ENCODE measurements around the gene CRTC1.

The CRTC1 gene

GRCh38 chr19:18701250-18701608, 17.7 kb downstream of the CRTC1 start:
- no peaks in the 10 kb centered on the region for H3K36me3 ChIP-seq (ENCODE audit: control insufficient read depth, insufficient read depth, low read length)
- no peak overlapping the region for H3K4me3 ChIP-seq (ENCODE audit: low read length)
- no peak overlapping the region for H3K27ac ChIP-seq (ENCODE audit: low read length)

GRCh38 chr19:18704054-18704453, 20.6 kb downstream of the CRTC1 start:
- Histone ChIP-seq H3K27me3 (ENCODE audit: control insufficient read depth, insufficient read depth, low read length) (no peaks in the 10 kb centered on the region), H3K36me3 (ENCODE audit: control insufficient read depth, insufficient read depth, low read length) (no peaks in the 10 kb centered on the region), H3K4me1 (ENCODE audit: control insufficient read depth, insufficient read depth, low read length) (peaks cover 2% of the 10 kb centered on the region; the same call in 1 of the 2 replicates), H3K4me3 (ENCODE audit: low read length) (no peak overlapping the region), H3K27ac (ENCODE audit: low read length) (no peak overlapping the region), H3K9me3 (ENCODE audit: control insufficient read depth, insufficient read depth, low read length) (no peaks in the 10 kb centered on the region)
- no CpG with 5 or more reads among the region's 4 CpGs for WGBS (ENCODE audit: insufficient coverage, insufficient read length)
- no peak for DNase-seq (ENCODE audit: low read depth, low spot score)

More at GRCh38 chr19:18701250-18701608, 17.7 kb downstream of the CRTC1 start:
- no peaks in the 10 kb centered on the region for H3K9me3 ChIP-seq (ENCODE audit: control insufficient read depth, insufficient read depth, low read length)
- WGBS (ENCODE audit: insufficient coverage, insufficient read length) = no CpG with 5 or more reads among the region's 7 CpGs
- H3K4me1 ChIP-seq (ENCODE audit: control insufficient read depth, insufficient read depth, low read length) = peaks cover 4% of the 10 kb centered on the region; the same call in 1 of the 2 replicates
- H3K27me3 ChIP-seq (ENCODE audit: control insufficient read depth, insufficient read depth, low read length) = no peaks in the 10 kb centered on the region
- DNase-seq (ENCODE audit: low read depth, low spot score) = no peak

- no CpG with 5 or more reads among the region's 7 CpGs for WGBS (ENCODE audit: insufficient coverage, insufficient read length)
- peaks cover 2% of the 10 kb centered on the region; the same call in 1 of the 2 replicates for H3K4me1 ChIP-seq (ENCODE audit: control insufficient read depth, insufficient read depth, low read length)
- no peaks in the 10 kb centered on the region for H3K27me3 ChIP-seq (ENCODE audit: control insufficient read depth, insufficient read depth, low read length)
- no peak for DNase-seq (ENCODE audit: low read depth, low spot score)
- H3K4me3 ChIP-seq (ENCODE audit: low read length) = no peak overlapping the region
- H3K9me3 ChIP-seq (ENCODE audit: control insufficient read depth, insufficient read depth, low read length) = no peaks in the 10 kb centered on the region
- H3K36me3 ChIP-seq (ENCODE audit: control insufficient read depth, insufficient read depth, low read length) = no peaks in the 10 kb centered on the region
- H3K27ac ChIP-seq (ENCODE audit: low read length) = no peak overlapping the region
These were observed 21.5 kb downstream of the CRTC1 start for GRCh38 chr19:18704971-18705370.

GRCh38 chr19:18708452-18709231, 25.2 kb downstream of the CRTC1 start:
- no CpG with 5 or more reads among the region's 25 CpGs for WGBS (ENCODE audit: insufficient coverage, insufficient read length)
- Histone ChIP-seq H3K4me3 (ENCODE audit: low read length) (no peak overlapping the region), H3K9me3 (ENCODE audit: control insufficient read depth, insufficient read depth, low read length) (no peaks in the 10 kb centered on the region), H3K27me3 (ENCODE audit: control insufficient read depth, insufficient read depth, low read length) (no peaks in the 10 kb centered on the region), H3K36me3 (ENCODE audit: control insufficient read depth, insufficient read depth, low read length) (no peaks in the 10 kb centered on the region; the same call in 1 of the 2 replicates), H3K4me1 (ENCODE audit: control insufficient read depth, insufficient read depth, low read length) (no peaks in the 10 kb centered on the region), H3K27ac (ENCODE audit: low read length) (no peak overlapping the region)
- DNase-seq (ENCODE audit: low read depth, low spot score) = no peak

GRCh38 chr19:18709546-18709945, 26.1 kb downstream of the CRTC1 start:
- Histone ChIP-seq H3K9me3 (ENCODE audit: control insufficient read depth, insufficient read depth, low read length) (no peaks in the 10 kb centered on the region), H3K27ac (ENCODE audit: low read length) (no peak overlapping the region), H3K27me3 (ENCODE audit: control insufficient read depth, insufficient read depth, low read length) (no peaks in the 10 kb centered on the region), H3K36me3 (ENCODE audit: control insufficient read depth, insufficient read depth, low read length) (no peaks in the 10 kb centered on the region; the same call in 1 of the 2 replicates), H3K4me3 (ENCODE audit: low read length) (no peak overlapping the region), H3K4me1 (ENCODE audit: control insufficient read depth, insufficient read depth, low read length) (no peaks in the 10 kb centered on the region)
- WGBS (ENCODE audit: insufficient coverage, insufficient read length) = no CpG with 5 or more reads among the region's 10 CpGs
- DNase-seq (ENCODE audit: low read depth, low spot score) = no peak

GRCh38 chr19:18710186-18710585, 26.7 kb downstream of the CRTC1 start:
- Histone ChIP-seq H3K4me1 (ENCODE audit: control insufficient read depth, insufficient read depth, low read length) (no peaks in the 10 kb centered on the region), H3K27me3 (ENCODE audit: control insufficient read depth, insufficient read depth, low read length) (no peaks in the 10 kb centered on the region), H3K4me3 (ENCODE audit: low read length) (no peak overlapping the region), H3K36me3 (ENCODE audit: control insufficient read depth, insufficient read depth, low read length) (no peaks in the 10 kb centered on the region; the same call in 1 of the 2 replicates), H3K9me3 (ENCODE audit: control insufficient read depth, insufficient read depth, low read length) (no peaks in the 10 kb centered on the region), H3K27ac (ENCODE audit: low read length) (no peak overlapping the region)
- WGBS (ENCODE audit: insufficient coverage, insufficient read length) = no CpG with 5 or more reads among the region's 11 CpGs
- no peak for DNase-seq (ENCODE audit: low read depth, low spot score)

GRCh38 chr19:18710996-18711751, 27.7 kb downstream of the CRTC1 start:
- no peak overlapping the region for H3K27ac ChIP-seq (ENCODE audit: low read length)
- H3K9me3 ChIP-seq (ENCODE audit: control insufficient read depth, insufficient read depth, low read length) = no peaks in the 10 kb centered on the region

GRCh38 chr19:18711893-18712292, 28.4 kb downstream of the CRTC1 start:
- no CpG with 5 or more reads among the region's 3 CpGs for WGBS (ENCODE audit: insufficient coverage, insufficient read length)
- Histone ChIP-seq H3K9me3 (ENCODE audit: control insufficient read depth, insufficient read depth, low read length) (no peaks in the 10 kb centered on the region), H3K27me3 (ENCODE audit: control insufficient read depth, insufficient read depth, low read length) (no peaks in the 10 kb centered on the region), H3K36me3 (ENCODE audit: control insufficient read depth, insufficient read depth, low read length) (no peaks in the 10 kb centered on the region; the same call in 1 of the 2 replicates), H3K27ac (ENCODE audit: low read length) (no peak overlapping the region), H3K4me1 (ENCODE audit: control insufficient read depth, insufficient read depth, low read length) (no peaks in the 10 kb centered on the region), H3K4me3 (ENCODE audit: low read length) (no peak overlapping the region)
- DNase-seq (ENCODE audit: low read depth, low spot score) = no peak

More at GRCh38 chr19:18710996-18711751, 27.7 kb downstream of the CRTC1 start:
- no peaks in the 10 kb centered on the region; the same call in 1 of the 2 replicates for H3K36me3 ChIP-seq (ENCODE audit: control insufficient read depth, insufficient read depth, low read length)
- no peaks in the 10 kb centered on the region for H3K27me3 ChIP-seq (ENCODE audit: control insufficient read depth, insufficient read depth, low read length)
- no peaks in the 10 kb centered on the region for H3K4me1 ChIP-seq (ENCODE audit: control insufficient read depth, insufficient read depth, low read length)
- no CpG with 5 or more reads among the region's 28 CpGs for WGBS (ENCODE audit: insufficient coverage, insufficient read length)
- no peak overlapping the region for H3K4me3 ChIP-seq (ENCODE audit: low read length)
- no peak for DNase-seq (ENCODE audit: low read depth, low spot score)

GRCh38 chr19:18712981-18713380, 29.5 kb downstream of the CRTC1 start:
- no CpG with 5 or more reads among the region's 5 CpGs for WGBS (ENCODE audit: insufficient coverage, insufficient read length)
- H3K4me3 ChIP-seq (ENCODE audit: low read length) = no peak overlapping the region

GRCh38 chr19:18713550-18714117, 30.2 kb downstream of the CRTC1 start:
- Histone ChIP-seq H3K9me3 (ENCODE audit: control insufficient read depth, insufficient read depth, low read length) (no peaks in the 10 kb centered on the region), H3K4me3 (ENCODE audit: low read length) (no peak overlapping the region), H3K36me3 (ENCODE audit: control insufficient read depth, insufficient read depth, low read length) (no peaks in the 10 kb centered on the region; the same call in 1 of the 2 replicates), H3K27me3 (ENCODE audit: control insufficient read depth, insufficient read depth, low read length) (no peaks in the 10 kb centered on the region), H3K27ac (ENCODE audit: low read length) (no peak overlapping the region), H3K4me1 (ENCODE audit: control insufficient read depth, insufficient read depth, low read length) (no peaks in the 10 kb centered on the region)
- no peak for DNase-seq (ENCODE audit: low read depth, low spot score)
- WGBS (ENCODE audit: insufficient coverage, insufficient read length) = no CpG with 5 or more reads among the region's 18 CpGs

More at GRCh38 chr19:18712981-18713380, 29.5 kb downstream of the CRTC1 start:
- no peaks in the 10 kb centered on the region for H3K9me3 ChIP-seq (ENCODE audit: control insufficient read depth, insufficient read depth, low read length)
- no peaks in the 10 kb centered on the region; the same call in 1 of the 2 replicates for H3K36me3 ChIP-seq (ENCODE audit: control insufficient read depth, insufficient read depth, low read length)
- no peak for DNase-seq (ENCODE audit: low read depth, low spot score)
- H3K27ac ChIP-seq (ENCODE audit: low read length) = no peak overlapping the region
- no peaks in the 10 kb centered on the region for H3K4me1 ChIP-seq (ENCODE audit: control insufficient read depth, insufficient read depth, low read length)
- no peaks in the 10 kb centered on the region for H3K27me3 ChIP-seq (ENCODE audit: control insufficient read depth, insufficient read depth, low read length)

Measured in iPS DF 6.9 (cell line).